Measurements from ENCODE around the gene SPDYE11.
A peak's percentile ranks its signal among the peaks of the same experiment; 100 is the strongest.
"Not testable (repeated sequence)": the region's sequence is repeated elsewhere in the genome, so short reads cannot be mapped to it uniquely, and the experiment has no call there.

The SPDYE11 gene

GRCh38 chr7:73057811-73058210, at the start of gene SPDYE11:
Gene SPDYE11, minus strand, starts transcription at chr7:73057911. Its CDS starts 1,800 bp downstream, at chr7:73056111.
- not testable (repeated sequence) for DNase-seq

GRCh38 chr7:73085938-73086337, 28.2 kb upstream of the SPDYE11 start, which contains the start of gene SPDYE9:
Gene SPDYE9, minus strand, starts transcription at chr7:73086038. Its CDS starts 1,800 bp downstream, at chr7:73084238.
- DNase-seq, result not testable (repeated sequence)

GRCh38 chr7:73029666-73030065, 28.0 kb downstream of the SPDYE11 start, which contains the start of gene SPDYE8:
Gene SPDYE8, minus strand, starts transcription at chr7:73029766. Its CDS starts 1,800 bp downstream, at chr7:73027966.
- not testable (repeated sequence) for DNase-seq

GRCh38 chr7:73006491-73006890, 51.2 kb downstream of the SPDYE11 start:
- DNase-seq, result peak; percentile 4

GRCh38 chr7:73005693-73006447, 51.8 kb downstream of the SPDYE11 start:
- peak; percentile 92 for DNase-seq

- peak; percentile 81 for DNase-seq
These were observed 52.4 kb downstream of the SPDYE11 start for GRCh38 chr7:73005356-73005692.

GRCh38 chr7:72997887-72998468, 59.7 kb downstream of the SPDYE11 start:
- not testable (repeated sequence) for DNase-seq

Measured in stimulated activated CD4-positive, alpha-beta T cell treated with anti-CD3 and anti-CD28 coated beads, Interleukin-15, amount 100 ng/mL, for 24 hours (primary cell).